DND-41 (cell line): ENCODE measurements around the gene AMPH.

Experiments used
- ATAC-seq: fragments of 200-7000 bp; cut with Tn5 transposase; 3 replicates; pipeline ENCODE4 v1.9.1; 2021; ENCODE audit warnings: low read depth; ENCODE audit not compliant: insufficient read depth
- DNase-seq: peaks from one replicate; pipeline ENCODE4 v3.0.0-alpha.2; 2020
- H2AFZ ChIP-seq: 2 replicates; pipeline ENCODE4 v1.6.0; 2012; ENCODE audit warnings: low read depth, low read length
- H3K27ac ChIP-seq: 2 replicates; pipeline ENCODE4 v1.5.1; 2012; ENCODE audit warnings: low read length, inconsistent platforms
- H3K27me3 ChIP-seq: fragments of 200-600 bp; sonication (generic); 2 replicates; pipeline ENCODE4 v1.6.0; 2012; ENCODE audit warnings: low read length, mild to moderate bottlenecking, inconsistent platforms; ENCODE audit not compliant: insufficient read depth, poor library complexity
- H3K36me3 ChIP-seq: 2 replicates; pipeline ENCODE4 v1.5.1; 2012; ENCODE audit warnings: low read length, inconsistent platforms; ENCODE audit not compliant: insufficient read depth
- H3K4me1 ChIP-seq: 2 replicates; pipeline ENCODE4 v1.5.1; 2012; ENCODE audit warnings: mild to moderate bottlenecking, low read length; ENCODE audit not compliant: insufficient read depth
- H3K4me2 ChIP-seq: 2 replicates; pipeline ENCODE4 v1.6.0; 2012; ENCODE audit warnings: mild to moderate bottlenecking, moderate library complexity, low read length, inconsistent platforms; ENCODE audit not compliant: insufficient read depth
- H3K4me3 ChIP-seq, 2 experiments: fragments of 200-600 bp in 1 of 2; shearing (Covaris generic) in 1 of 2; 2 replicates each; pipeline ENCODE4 v1.5.1; 2012 to 2016; ENCODE audit warnings: inconsistent platforms in 2 of 2, low read length in 2 of 2, mild to moderate bottlenecking in 2 of 2, low read depth in 1 of 2, moderate library complexity in 1 of 2
- H3K79me2 ChIP-seq: 2 replicates; pipeline ENCODE4 v1.6.0; 2012; ENCODE audit warnings: low read length, inconsistent platforms; ENCODE audit not compliant: insufficient read depth
- H3K9ac ChIP-seq: 2 replicates; pipeline ENCODE4 v1.6.0; 2012; ENCODE audit warnings: low read depth, mild to moderate bottlenecking, inconsistent platforms, low read length, moderate library complexity
- H3K9me3 ChIP-seq: 2 replicates; pipeline ENCODE4 v1.5.1; 2012; ENCODE audit warnings: low read length, moderate library complexity, mild to moderate bottlenecking, inconsistent platforms; ENCODE audit not compliant: insufficient read depth, severe bottlenecking
- H4K20me1 ChIP-seq: 2 replicates; pipeline ENCODE4 v1.6.0; 2012; ENCODE audit warnings: low read length; ENCODE audit not compliant: insufficient read depth
- CTCF ChIP-seq: IDR thresholded peaks from 2 replicates; pipeline ENCODE4 v1.5.1; 2012; ENCODE audit warnings: borderline replicate concordance, low read length, moderate library complexity, mild to moderate bottlenecking; ENCODE audit not compliant: poor library complexity, severe bottlenecking; ENCODE audit errors: extremely low read depth
- EZH2 ChIP-seq: IDR thresholded peaks from 3 replicates; pipeline ENCODE4 v1.6.1; 2012; ENCODE audit warnings: borderline replicate concordance, low read depth, mild to moderate bottlenecking, moderate library complexity, low read length, inconsistent platforms; ENCODE audit not compliant: severe bottlenecking

AMPH gene

DNA sequence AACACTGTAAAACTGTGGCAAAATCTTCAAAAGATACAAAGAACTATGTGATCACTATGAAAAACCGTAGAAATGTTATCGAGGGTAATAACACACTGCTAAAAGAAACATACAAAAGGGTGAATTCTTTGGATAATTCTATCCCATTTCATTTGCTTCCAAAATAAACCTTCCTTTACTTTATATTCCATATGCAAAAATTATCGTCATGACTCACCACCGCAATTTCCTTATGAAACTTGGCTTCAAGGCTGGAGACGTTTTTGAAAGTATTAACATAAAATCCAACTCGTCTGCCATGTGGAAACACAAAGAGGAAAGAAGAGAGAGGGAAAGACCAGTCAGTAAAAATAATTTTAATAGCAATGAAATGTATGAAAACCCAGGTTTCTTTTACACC, 165.2 kb downstream of the AMPH start:
- Histone ChIP-seq H3K79me2 (no peaks in the 10 kb centered on the region), H3K4me3 (no peak overlapping the region), H3K9ac (no peak overlapping the region), H3K9me3 (no peaks in the 10 kb centered on the region), H3K27ac (no peak overlapping the region), H3K36me3 (no peaks in the 10 kb centered on the region), H3K4me1 (peaks cover 9% of the 10 kb centered on the region), H3K4me2 (no peak overlapping the region), H2AFZ (no peak overlapping the region), H3K27me3 (no peaks in the 10 kb centered on the region), H4K20me1 (no peaks in the 10 kb centered on the region)
- no peak for ATAC-seq
- no peak for DNase-seq
- TF ChIP-seq EZH2: no peak
- no peak for TF ChIP-seq CTCF

GRCh38 chr7:38463277-38464225, 167.6 kb downstream of the AMPH start:
- DNase-seq (peak; percentile 80), ATAC-seq (peak; percentile 88)
- H3K4me2 ChIP-seq: peak overlapping the region; percentile 45
- H3K4me1 ChIP-seq: peaks cover 9% of the 10 kb centered on the region
- H3K4me3 ChIP-seq: peak overlapping the region in 1 of 2 experiments; percentile 32; a peak in 1 of 4 replicates
- no peaks in the 10 kb centered on the region for H3K79me2 ChIP-seq
- H2AFZ ChIP-seq: peak overlapping the region; percentile 43; the same call in 1 of the 2 replicates
- TF ChIP-seq EZH2 (no peak), CTCF (no peak)
- H3K9me3 ChIP-seq: no peaks in the 10 kb centered on the region
- H3K27me3 ChIP-seq: no peaks in the 10 kb centered on the region
- no peak overlapping the region for H3K27ac ChIP-seq
- H4K20me1 ChIP-seq: no peaks in the 10 kb centered on the region
- no peak overlapping the region for H3K9ac ChIP-seq
- H3K36me3 ChIP-seq: no peaks in the 10 kb centered on the region

- ATAC-seq (no peak), DNase-seq (no peak)
- peaks cover 9% of the 10 kb centered on the region for H3K4me1 ChIP-seq
- H2AFZ ChIP-seq: no peak overlapping the region
- TF ChIP-seq CTCF (no peak), EZH2 (no peak)
- no peak overlapping the region for H3K27ac ChIP-seq
- H3K4me3 ChIP-seq: no peak overlapping the region
- H3K79me2 ChIP-seq: no peaks in the 10 kb centered on the region
- no peaks in the 10 kb centered on the region for H3K9me3 ChIP-seq
- no peaks in the 10 kb centered on the region for H3K27me3 ChIP-seq
- H3K9ac ChIP-seq: no peak overlapping the region
- H4K20me1 ChIP-seq: no peaks in the 10 kb centered on the region
- no peaks in the 10 kb centered on the region for H3K36me3 ChIP-seq
- peak overlapping the region; percentile 45 for H3K4me2 ChIP-seq
These were observed 168.4 kb downstream of the AMPH start for GRCh38 chr7:38462819-38463218.

DNA sequence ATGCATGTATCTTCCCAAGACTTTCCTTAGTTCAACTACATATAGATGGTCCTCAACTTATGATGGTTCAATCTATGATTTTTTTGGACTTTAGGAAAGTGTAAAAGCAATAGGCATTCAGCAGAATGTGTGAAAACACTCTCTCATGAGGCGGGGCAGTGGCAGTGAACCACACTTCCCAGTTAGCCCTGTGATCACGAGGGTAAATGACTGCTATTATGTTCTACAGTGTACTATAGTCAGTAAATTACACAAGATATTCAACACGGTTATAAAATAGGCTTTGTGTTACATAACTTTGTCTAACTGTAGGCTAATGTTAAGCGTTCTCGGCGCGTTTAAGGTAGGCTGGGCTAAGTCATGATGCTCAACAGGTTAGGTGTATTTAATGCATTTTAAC, 169.3 kb downstream of the AMPH start:
- ATAC-seq: no peak

More for the DNA sequence above, 169.3 kb downstream of the AMPH start:
- H3K27ac ChIP-seq: no peak overlapping the region
- H3K36me3 ChIP-seq: no peaks in the 10 kb centered on the region
- no peak overlapping the region for H3K4me3 ChIP-seq
- H3K9ac ChIP-seq: no peak overlapping the region
- no peaks in the 10 kb centered on the region for H3K27me3 ChIP-seq
- H3K9me3 ChIP-seq: no peaks in the 10 kb centered on the region
- H3K79me2 ChIP-seq: no peaks in the 10 kb centered on the region
- H3K4me1 ChIP-seq: peaks cover 9% of the 10 kb centered on the region
- H4K20me1 ChIP-seq: no peaks in the 10 kb centered on the region
- no peak for DNase-seq
- no peak overlapping the region for H3K4me2 ChIP-seq
- TF ChIP-seq EZH2: no peak
- no peak for TF ChIP-seq CTCF
- H2AFZ ChIP-seq: no peak overlapping the region
